GM21529 (cell line): ENCODE data around the gene SKIC8.

Experiments
- ATAC-seq: cut with Tn5 transposase; IDR thresholded peaks from one replicate; pipeline ENCODE4 v1.9.1; 2021; ENCODE audit not compliant: unreplicated experiment

SKIC8 gene

DNA sequence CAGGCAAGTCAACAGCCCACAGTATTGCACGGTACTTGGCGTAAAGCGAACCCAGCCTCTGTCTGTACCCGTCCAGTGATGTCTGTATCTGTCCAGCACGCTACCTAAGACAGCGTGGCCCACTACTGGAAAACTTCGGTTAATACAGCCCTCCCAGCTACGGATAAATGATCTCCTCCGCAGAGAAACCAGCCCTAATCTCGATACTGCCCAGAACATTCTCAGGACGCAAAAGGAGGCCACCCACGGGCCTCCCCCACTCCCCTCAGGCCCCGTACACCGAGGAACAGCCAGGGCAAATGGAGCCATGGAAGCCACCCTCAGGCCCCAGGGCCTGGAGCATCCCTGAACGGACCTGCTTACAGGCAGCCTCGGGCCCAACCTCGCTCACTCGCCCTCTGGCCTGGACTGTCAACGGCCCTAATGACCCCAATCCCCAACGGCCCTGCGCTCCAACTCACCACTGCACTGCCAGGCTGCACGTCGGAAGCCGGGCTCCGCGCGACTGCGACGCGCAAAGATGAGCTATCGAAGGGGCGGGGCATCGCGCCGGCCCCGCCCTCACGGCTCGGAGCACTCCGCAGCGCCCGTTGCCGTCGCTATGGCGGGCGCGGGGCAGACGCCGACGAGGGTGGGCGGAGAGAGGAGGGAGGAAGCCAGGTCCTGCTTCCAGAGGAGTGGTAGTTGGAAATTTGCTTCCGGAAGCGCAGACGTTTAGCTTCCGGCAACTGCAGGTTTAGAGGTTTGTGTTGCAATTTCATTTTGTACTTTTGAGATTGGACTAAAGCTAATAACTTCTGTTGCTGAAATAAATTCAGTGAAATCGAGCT lies at the start of gene SKIC8:
Gene SKIC8 (minus strand): TSS at position 509 of the 830 bp plus-strand sequence. CDS start 3,923 bp downstream, outside the sequence.
- peak; percentile 82 for ATAC-seq

DNA sequence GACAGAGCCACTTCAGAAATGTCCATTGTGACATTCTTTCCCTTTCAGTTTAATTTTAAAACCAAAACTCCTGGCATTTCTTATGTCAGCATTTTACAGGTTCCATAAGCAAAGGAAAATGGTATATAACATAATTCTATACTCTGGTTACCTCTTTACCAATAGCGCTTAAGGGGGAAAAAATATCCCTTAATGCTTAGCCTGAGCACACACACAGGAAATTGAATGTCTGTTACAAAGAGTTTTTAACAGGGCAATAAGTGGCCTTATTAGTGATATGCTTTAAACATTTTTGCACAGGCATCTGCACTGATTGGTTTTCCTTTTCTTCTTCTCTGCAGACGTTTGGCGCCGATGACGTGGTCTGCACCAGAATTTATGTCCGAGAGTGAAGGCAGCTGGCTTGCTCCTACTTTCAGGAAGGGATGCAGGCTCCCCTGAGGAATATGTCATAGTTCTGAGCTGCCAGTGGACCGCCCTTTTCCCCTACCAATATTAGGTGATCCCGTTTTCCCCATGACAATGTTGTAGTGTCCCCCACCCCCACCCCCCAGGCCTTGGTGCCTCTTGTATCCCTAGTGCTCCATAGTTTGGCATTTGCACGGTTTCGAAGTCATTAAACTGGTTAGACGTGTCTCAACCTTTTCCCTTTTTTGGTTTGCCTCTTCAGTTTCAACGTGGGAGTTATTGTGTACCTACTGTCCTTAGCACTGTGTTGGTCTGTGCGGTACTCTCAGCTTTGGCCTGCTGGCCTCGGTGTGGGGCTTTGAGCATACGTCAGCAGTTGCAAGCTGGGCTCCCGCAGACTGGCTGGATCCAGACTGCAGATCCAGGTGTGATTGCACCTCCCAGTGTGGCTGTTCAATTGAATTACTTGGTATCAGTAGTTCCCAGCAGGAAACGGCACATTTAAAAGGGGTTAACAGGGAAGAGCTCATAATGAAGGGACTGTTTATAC lies 48.5 kb upstream of the SKIC8 start:
- no peak for ATAC-seq

DNA sequence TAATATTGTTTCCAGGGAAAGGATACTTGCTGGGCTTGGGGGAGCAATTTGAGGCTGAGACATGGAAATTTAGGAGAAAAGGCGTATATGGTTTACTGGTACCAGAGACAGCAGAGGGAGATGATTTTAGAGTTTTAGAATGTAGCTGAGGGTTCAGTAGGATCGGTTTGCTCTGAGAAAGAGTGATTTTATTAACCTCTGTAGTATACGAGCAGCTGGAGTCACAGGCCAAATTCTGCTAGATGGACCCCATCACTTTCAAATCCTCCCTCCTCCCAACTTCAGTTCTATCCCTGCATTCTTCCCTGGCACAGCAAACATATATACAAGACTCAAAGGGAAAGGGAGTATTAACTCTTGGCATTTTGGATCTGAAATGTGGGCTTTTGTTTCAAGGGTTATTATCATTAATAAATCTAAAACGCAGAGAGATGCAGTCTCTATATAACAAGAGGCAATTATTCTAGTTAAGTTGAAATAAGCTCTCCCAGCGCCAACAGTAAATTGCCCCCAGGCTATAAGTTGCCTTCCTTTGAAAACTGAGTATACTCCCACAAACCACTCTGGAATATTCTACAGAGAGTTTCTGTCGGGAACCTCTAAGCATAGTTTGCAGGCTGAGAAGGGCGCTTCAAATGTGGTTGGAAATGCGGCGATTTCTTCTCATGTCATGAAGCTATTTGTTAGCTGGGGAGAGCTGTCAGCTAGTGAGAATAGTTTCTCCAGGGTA lies 46.2 kb upstream of the SKIC8 start:
- ATAC-seq, result no peak

DNA sequence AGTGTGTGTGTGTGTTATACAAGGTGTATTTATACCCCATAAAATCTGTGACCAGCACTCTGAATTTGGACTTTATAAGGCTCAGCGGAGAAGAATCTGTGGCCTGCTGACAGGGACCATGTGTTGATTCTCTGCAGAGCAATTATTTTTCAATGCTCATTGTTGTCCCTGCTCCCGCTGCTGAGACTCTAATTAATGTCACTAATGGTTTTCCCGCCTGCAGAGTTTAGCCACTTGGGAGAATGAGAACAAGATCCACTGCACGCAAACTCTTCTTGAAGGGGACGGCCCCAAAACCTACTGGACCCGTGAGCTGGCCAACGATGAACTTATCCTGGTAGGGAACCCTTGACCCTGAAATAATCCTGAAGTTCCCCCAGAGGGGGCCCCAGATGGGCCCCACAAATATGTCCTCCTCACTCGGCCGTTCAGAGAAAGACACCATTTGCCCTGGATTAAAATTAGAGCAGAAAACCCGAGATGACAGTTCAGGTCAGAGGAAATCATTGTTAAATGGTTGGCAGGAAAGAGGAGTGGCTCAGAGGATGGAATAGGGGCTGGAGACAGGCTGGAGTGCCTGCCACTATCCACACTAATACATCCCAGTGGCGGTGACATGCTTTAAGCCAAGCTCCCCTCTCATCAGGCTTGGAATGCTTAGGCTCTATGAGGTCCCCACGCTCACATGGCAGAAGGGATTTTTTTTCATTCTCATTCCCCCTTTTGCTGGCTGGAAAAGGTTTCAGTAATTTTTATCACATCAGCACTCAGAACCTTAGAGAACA lies 44.1 kb upstream of the SKIC8 start:
- ATAC-seq, result no peak

DNA sequence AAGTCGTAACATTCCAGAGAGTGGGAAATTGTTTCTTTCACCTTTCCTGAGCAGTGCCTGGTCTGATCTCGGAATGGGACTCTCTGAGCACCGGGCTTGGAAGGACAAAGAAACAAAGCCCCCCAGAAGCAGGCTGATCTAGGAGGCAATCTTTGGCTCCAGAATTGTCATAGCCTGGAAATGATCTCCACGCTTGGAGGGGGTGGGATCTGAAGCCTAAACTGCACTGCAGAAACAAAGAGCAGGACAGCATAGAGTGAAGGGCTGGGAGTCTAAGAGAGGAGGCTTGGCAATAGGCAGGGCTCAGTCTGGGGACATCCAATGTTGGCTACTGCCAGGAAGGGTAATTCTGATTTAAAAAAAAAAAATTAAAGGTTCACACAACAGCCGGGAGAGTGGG lies 42.6 kb upstream of the SKIC8 start:
- ATAC-seq, result no peak

DNA sequence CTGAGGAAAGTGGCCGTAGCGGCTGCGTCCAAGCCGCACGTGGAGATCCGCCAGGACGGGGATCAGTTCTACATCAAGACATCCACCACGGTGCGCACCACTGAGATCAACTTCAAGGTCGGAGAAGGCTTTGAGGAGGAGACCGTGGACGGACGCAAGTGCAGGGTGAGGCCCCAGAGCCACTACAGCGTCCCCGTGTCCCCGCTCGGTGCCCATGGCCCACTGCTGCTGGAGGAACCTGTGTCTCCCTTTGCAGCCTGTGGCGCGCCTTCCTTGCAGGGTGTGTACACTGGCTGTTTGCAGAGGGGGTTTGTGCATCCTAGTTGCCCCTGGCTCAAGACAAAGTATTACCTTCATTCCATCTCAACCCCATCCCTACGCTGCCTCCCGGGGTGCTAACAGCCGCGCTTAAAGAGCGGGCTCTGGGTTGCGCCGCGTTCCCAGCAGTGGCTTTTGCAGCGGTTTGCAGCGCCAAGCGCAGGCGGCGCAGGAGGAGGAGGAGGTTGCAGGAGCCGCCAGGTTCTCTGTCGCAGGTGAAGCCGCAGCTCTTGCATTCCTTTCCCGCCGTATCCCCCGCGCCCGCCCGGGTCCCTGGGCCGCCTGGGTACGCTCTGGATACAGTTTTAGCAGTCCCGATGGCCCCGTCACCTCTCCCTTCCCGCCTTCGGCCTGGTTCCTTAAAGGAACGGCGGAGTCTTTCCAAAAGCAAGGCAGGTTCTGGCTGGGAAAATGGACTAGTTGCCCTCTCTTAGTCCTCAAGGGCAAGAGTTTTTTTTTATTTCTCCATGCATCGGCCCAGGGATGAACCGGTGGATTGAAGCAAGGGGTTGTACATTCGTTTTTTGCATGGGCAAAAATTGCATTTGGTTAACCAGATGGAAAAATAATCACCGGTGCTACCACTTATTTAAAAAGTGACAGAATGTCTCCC lies 41.9 kb upstream of the SKIC8 start:
- ATAC-seq, result no peak

DNA sequence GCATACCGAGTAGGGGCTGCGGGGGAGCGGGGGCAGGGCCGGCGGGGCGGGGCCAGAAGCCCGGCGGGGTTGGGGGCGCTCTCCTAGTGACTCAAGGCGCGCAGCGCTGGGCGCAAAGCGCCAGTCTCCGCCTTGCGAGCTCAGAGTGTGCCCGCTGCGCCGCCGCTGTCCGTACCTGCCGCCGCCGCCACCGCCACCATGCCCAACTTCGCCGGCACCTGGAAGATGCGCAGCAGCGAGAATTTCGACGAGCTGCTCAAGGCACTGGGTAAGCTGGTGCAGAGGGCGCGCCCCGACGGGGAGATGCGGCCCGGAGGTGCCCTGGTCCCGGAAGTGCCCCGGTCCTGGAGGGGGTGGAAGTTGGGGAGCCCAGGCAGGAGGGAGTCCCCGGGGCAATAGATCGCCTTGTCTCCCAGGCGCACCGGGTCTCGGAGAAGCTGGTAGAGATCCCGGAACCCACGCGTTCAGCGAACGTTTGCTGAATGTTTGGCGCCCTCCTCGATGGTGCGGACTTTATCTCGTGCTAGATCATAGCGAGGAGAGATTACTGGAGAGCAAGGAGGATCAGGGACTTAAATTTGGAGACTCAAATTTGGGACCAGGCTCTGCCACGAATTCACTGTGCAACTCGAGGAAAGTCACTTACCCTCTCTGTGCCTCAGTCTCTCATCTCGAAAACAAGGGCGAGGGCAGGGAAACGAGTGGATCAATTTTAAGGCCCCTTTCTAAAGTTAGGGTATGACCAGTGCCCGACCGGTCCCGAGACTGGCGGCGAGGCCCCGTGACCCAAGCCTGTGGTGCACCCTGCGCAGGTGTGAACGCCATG lies 41.0 kb upstream of the SKIC8 start, which contains the start of gene CRABP1:
Gene CRABP1 (plus strand): TSS at position 123 of the 826 bp plus-strand sequence. CDS start 76 bp downstream, at position 199.
- ATAC-seq, result no peak

DNA sequence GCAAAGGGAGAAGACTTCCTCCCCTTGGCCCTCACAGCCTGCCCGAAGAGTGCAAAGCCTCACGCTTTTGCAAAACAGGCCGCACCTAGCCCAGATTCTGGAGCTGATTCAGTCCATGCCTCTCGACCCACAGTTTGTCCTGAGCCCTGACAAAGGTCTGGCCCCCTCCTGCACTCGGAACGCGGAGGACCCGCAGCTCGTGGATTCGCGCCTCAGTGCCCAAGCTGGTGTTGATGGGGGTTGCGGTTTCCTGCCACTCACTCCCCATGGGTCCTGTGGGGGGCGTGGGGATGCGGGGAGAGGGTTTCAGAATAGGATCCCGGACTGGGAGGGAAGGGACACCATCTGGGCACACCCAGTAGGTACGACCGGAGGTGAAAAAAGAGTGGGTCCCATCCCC lies 40.1 kb upstream of the SKIC8 start:
- ATAC-seq, result no peak

DNA sequence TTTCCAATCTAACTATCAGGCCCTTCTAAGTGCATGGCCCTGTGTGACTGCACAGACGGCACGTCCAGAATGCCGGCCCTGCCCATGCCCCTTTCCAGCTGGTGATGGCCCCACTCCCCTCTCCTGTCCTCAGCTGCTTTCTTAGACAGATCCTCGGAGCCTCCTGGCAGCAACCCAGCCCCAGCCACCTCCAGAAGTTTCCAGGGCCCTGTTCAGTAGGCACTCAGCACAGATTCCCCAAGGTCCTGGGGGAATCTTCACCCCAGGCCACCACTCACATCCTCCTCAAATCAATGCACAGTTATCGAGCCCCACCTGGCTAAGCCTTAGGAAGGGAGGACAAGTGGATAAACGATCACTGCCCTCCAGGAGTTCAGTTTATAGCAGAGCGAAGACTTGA lies 39.4 kb upstream of the SKIC8 start:
- no peak for ATAC-seq

DNA sequence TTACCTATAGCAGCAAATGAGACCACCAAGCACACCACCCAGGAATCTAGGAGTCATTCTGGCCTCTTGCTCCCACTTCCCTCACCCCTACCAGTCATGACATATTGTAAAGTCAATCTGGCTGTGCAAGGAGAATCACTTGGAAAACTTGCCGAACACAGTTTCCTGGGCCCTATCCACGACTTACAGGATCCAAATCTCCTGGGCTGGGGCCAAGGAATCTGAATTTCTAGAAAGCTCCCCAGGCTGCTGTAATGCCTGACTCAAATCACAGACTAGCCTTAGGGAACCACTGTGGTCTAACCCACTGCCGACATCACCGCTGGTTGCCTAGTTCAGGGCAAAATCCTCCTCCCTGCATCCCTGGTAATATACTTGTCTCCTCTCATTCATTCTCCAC lies 36.6 kb upstream of the SKIC8 start:
- no peak for ATAC-seq

DNA sequence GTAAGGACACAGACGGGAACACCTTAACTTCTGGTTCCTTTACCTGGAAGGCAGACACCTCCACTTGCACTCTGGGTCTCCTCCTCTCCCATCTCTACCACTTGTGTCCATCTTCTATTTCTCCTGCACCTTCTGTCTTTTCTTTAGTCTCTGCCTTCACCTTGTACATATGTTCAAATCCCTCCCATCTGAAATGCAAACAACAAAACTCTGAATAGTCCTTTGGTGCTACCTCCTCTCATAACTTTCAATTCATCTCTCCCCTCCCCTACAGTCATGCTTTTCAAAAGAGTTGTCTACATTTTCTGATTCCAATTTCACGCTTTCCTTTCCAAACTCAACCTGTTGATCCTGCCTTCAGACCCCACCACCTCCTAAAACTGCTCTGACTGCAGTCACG lies 35.4 kb upstream of the SKIC8 start:
- no peak for ATAC-seq

DNA sequence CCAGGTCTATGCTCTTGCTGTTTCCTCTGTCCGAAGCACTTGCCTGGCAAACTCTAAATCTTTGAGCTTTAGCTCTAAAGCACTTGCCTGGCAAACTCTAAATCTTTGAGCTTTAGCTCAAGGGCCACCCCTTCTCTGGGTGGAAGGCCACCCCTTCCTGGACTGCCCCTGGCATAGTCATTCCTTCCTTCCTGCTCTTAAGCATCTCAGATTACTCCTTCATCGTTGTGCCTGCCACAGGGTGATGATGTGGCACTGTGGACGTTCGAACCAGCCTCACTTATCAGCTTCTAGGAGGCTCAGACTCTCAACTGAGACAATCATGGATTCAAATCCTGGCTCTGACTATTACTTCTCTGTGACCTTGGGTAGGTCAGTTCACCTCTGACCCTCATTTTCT lies 30.2 kb upstream of the SKIC8 start:
- ATAC-seq, result no peak

DNA sequence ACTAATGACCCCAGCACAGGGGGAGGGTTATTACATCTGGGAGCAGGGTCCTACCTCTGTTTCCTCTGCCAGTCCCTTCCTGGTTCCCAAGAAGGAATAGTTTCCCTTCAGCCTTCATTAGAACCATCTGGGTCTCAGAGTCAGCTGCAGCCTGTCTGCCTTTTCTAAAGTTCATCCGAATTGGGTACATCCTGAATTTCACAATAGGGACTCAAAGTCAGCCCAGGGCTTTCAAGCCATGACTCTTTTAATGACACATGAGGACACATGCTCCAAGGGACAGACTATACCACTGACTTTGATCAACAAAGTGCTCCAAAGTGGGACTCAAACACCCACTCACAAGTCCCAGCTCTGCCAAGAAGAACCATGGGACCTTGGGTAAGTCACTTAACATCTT lies 28.1 kb upstream of the SKIC8 start:
- no peak for ATAC-seq

DNA sequence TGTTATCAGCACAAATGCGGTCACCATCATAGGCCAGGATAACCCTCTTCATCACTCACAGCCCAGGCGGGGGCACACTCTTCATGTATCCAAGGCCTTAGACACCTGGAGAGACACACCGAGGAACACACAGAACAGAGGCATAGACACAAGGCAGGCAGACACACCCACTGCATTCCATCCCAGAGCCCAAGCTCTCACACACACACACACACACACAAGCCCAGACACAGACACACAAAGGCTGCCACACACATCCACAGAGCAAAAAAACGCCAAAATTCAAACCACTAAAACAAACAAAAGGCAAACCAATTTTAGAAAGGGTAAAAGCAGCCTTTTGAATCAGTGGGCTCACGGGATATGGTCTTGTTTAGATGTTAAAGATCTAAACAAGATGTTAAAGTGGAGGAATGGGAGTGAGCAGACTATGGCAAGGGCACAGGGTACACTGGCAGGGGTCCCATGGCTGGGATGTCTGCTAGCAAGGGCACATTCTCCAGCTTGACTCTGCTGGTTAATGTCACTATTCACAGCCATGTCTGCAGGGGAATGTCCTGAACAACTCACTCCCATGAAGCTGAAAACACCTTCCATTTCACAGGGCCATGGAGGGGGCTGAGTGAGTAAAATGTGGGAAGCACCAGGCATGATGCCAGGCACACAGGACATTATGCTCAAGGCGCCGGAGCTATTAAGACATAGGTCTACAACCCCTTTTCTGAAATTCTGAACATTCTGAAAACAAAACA lies 25.9 kb upstream of the SKIC8 start:
- ATAC-seq, result no peak

DNA sequence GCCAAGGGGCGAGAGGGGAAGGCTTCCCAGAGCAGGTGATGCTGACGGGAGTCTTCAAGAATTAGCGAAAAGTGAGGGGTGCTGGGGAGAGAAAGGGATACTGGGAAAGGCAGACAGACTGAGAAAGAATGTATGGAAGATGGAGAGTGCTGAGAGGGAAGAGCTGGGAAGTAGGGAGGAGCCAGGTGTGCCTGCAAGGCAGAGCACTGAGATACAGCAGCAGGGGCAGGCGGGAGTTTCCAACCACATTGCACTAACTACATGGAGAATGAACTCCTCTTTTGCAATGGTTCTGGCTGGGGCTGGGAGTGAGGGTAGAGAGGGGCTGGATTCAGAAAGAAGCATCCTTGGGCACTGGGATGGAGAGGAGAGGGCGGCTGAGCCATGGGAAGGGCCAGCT lies 24.7 kb upstream of the SKIC8 start:
- no peak for ATAC-seq

DNA sequence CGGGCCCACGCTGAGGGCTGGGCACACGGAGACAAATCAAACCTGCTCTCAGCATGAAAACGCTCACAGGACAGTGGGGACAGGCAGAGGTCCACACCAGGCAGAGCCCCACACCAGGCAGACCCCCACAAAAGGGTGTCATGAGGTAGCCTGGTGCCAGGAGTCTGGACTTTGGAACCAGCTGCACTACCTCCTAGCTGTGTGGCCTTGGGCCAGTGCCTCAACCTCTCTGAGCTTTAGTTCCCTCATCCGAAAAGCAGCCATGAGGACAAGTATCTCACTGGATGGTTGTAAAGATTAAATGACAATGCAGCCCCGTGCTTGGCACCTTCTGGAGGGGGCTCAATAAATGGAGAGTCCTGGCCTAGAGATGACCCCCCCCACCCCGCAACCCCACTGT lies 24.3 kb upstream of the SKIC8 start:
- ATAC-seq, result no peak

DNA sequence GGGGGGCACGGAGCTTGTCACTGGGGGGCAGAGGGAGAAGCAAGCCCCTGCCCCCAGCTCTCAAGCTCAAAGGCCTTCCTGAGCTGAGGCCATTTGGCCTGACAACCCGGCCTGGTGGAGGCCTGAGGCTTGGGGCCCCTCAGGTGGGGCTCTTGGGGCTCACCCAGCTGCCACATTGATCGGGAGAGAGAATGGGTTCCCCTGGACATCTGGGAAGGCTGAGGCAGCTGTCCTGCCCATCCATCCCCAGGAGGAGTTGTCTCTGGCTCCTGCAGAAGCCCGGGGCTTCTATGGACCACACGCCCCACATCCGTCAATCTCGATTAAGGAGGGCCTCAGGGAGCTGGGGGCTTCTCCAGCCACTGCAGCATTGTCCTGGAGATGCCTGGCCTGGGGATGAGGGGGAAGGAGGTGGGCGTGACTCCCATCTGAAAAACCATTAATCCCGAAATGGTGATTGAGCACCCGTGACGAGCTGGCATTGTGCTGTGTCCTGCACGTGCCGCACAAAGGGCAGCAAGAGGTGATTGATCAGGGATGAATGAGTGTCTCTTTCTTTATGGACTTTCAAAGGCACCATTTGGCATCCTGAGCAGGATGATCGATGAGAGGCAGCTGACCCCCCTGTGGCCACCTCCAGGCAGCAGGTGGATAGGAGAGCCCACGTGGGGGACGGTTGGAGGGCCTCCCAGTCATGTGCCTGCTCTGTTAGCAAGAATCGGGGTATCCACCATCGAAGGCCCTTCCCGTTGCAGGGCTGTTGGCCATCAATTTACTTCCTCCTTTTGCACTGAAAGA lies 23.5 kb upstream of the SKIC8 start:
- no peak for ATAC-seq
